Activated CD8-positive, alpha-beta T cell treated with anti-CD3 and anti-CD28 coated beads for 36 hours (primary cell): ENCODE measurements around the gene SNCAIP. TPM values are rescaled to one million over a fixed set of nuclear protein-coding genes. Genes with fewer than 3 reads are reported as not detected.

Experiments
- ATAC-seq: fragments of 200-7000 bp; cut with Tn5 transposase; one replicate; pipeline ENCODE4 v1.10.0; 2021; ENCODE audit warnings: mild to moderate bottlenecking, moderate library complexity
- CTCF ChIA-PET: fragments of 350-600 bp; sonication (Branson Sonifier 250); formaldehyde crosslinking; loops from one replicate; lab custom pipeline; 2021; ENCODE audit warnings: antibody characterized with exemption; lab: Charles Lee
- POLR2A ChIA-PET: fragments of 350-600 bp; sonication (Branson Sonifier 250); formaldehyde crosslinking; loops from one replicate; lab custom pipeline; 2021; ENCODE audit warnings: antibody characterized with exemption; lab: Charles Lee
- DNase-seq: peaks from one replicate; pipeline ENCODE4 v3.0.0-alpha.2; 2020
- H3K27ac Mint-ChIP-seq: one replicate; pipeline ENCODE4 v1.8.0; 2021; ENCODE audit warnings: mild to moderate bottlenecking, mixed read lengths
- H3K27me3 Mint-ChIP-seq: one replicate; pipeline ENCODE4 v1.8.0; 2021; ENCODE audit warnings: mixed read lengths
- H3K36me3 Mint-ChIP-seq: one replicate; pipeline ENCODE4 v1.8.0; 2021; ENCODE audit warnings: low read depth, mixed read lengths
- H3K4me1 Mint-ChIP-seq: one replicate; pipeline ENCODE4 v1.8.0; 2021; ENCODE audit warnings: low read depth, mixed read lengths
- H3K4me3 Mint-ChIP-seq: one replicate; pipeline ENCODE4 v1.8.0; 2021; ENCODE audit warnings: mild to moderate bottlenecking, moderate library complexity, mixed read lengths
- H3K9me3 Mint-ChIP-seq: one replicate; pipeline ENCODE4 v1.8.0; 2021; ENCODE audit warnings: mixed read lengths
- intact Hi-C: fragments of 100-400 bp; cut with micrococcal nuclease; formaldehyde crosslinking; loops from one replicate; pipeline ENCODE4 v1.10.0; 2022
- total RNA-seq, 2 experiments: library from RNA; stranded (reverse); gene quantifications; one replicate each; pipeline ENCODE4 v1.2.3, GENCODE V29; 2021
- TF ChIP-seq, protein P1 (sequence below): fragments of 200-600 bp; IDR thresholded peaks from one replicate; pipeline ENCODE4 v1.8.0; 2022; ENCODE audit warnings: antibody characterized with exemption, mild to moderate bottlenecking

SNCAIP gene
- total RNA-seq, 2 experiments from 2014 or later: not detected

DNA sequence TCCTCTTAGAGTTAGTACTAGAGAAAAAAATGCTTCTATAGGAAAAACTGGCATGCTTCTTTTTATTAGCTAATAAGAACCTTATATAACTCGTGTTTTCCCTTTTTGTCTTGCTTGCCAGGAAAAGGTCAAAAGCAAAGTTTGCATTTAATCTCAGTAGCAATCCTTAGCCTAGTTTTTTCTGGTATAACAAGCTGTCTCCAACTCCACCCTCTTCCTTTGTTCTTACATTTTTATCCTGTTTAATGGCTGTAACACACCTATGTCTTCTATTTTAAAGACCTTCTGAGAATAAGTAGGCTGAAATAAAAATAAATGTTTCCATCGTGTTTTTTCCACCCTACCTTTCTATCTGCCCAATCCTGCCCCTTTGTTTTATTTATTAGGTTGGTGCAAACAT lies 158.3 kb downstream of the SNCAIP start:
- intact Hi-C loops: no loop called here
- H3K9me3 Mint-ChIP-seq: no peaks in the 10 kb centered on the region
- ATAC-seq (no peak), DNase-seq (no peak)
- peaks cover 4% of the 10 kb centered on the region for H3K27me3 Mint-ChIP-seq
- no peak overlapping the region for H3K27ac Mint-ChIP-seq
- CTCF ChIA-PET: interaction anchor here (0.7 kb wide), 1 partner anchor 716 kb away, joined by 3 read pairs; no protein-coding TSS in a partner anchor
- TF ChIP-seq, protein P1, sequence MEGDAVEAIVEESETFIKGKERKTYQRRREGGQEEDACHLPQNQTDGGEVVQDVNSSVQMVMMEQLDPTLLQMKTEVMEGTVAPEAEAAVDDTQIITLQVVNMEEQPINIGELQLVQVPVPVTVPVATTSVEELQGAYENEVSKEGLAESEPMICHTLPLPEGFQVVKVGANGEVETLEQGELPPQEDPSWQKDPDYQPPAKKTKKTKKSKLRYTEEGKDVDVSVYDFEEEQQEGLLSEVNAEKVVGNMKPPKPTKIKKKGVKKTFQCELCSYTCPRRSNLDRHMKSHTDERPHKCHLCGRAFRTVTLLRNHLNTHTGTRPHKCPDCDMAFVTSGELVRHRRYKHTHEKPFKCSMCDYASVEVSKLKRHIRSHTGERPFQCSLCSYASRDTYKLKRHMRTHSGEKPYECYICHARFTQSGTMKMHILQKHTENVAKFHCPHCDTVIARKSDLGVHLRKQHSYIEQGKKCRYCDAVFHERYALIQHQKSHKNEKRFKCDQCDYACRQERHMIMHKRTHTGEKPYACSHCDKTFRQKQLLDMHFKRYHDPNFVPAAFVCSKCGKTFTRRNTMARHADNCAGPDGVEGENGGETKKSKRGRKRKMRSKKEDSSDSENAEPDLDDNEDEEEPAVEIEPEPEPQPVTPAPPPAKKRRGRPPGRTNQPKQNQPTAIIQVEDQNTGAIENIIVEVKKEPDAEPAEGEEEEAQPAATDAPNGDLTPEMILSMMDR: no peak
- H3K36me3 Mint-ChIP-seq: no peaks in the 10 kb centered on the region
- no peak overlapping the region for H3K4me3 Mint-ChIP-seq
- POLR2A ChIA-PET: no interaction called here
- no peaks in the 10 kb centered on the region for H3K4me1 Mint-ChIP-seq

GRCh38 chr5:122471031-122471751 lies 159.2 kb downstream of the SNCAIP start:
- CTCF ChIA-PET: no interaction called here
- ATAC-seq (no peak), DNase-seq (no peak)
- H3K9me3 Mint-ChIP-seq: no peaks in the 10 kb centered on the region
- H3K4me3 Mint-ChIP-seq: no peak overlapping the region
- H3K27ac Mint-ChIP-seq: no peak overlapping the region
- POLR2A ChIA-PET: no interaction called here
- intact Hi-C loops: no loop called here
- TF ChIP-seq, protein P1: no peak
- H3K27me3 Mint-ChIP-seq: peaks cover 4% of the 10 kb centered on the region
- H3K4me1 Mint-ChIP-seq: no peaks in the 10 kb centered on the region
- no peaks in the 10 kb centered on the region for H3K36me3 Mint-ChIP-seq

DNA sequence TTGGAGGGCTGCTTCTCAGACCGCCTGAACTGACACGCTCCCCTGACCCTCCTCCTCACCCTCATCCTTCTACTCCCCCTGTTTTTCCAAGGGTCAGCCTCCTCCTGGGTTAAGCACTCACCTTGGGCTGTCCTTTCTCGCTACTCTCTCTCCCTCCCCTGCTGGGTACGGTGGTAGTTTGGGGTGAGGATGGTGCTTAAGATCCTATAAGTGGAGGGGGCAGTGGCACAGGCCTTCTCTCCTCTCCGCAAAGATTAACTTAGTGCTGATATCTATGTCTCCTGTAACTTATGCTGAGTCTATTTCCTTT lies 159.7 kb downstream of the SNCAIP start:
- POLR2A ChIA-PET: no interaction called here
- no peak for DNase-seq
- CTCF ChIA-PET: no interaction called here

GRCh38 chr5:122473138-122473843 lies 161.3 kb downstream of the SNCAIP start:
- no peaks in the 10 kb centered on the region for H3K36me3 Mint-ChIP-seq
- H3K9me3 Mint-ChIP-seq: no peaks in the 10 kb centered on the region
- intact Hi-C loops: no loop called here
- TF ChIP-seq, protein P1: no peak
- DNase-seq: no peak
- H3K27ac Mint-ChIP-seq: no peak overlapping the region
- H3K4me1 Mint-ChIP-seq: no peaks in the 10 kb centered on the region
- no peak overlapping the region for H3K4me3 Mint-ChIP-seq
- POLR2A ChIA-PET: no interaction called here
- no peak for ATAC-seq
- peaks cover 4% of the 10 kb centered on the region for H3K27me3 Mint-ChIP-seq
- CTCF ChIA-PET: no interaction called here

More for the DNA sequence above, 159.7 kb downstream of the SNCAIP start:
- Mint-ChIP-seq H3K27ac (no peak overlapping the region), H3K27me3 (peaks cover 4% of the 10 kb centered on the region), H3K9me3 (no peaks in the 10 kb centered on the region), H3K36me3 (no peaks in the 10 kb centered on the region), H3K4me3 (no peak overlapping the region), H3K4me1 (no peaks in the 10 kb centered on the region)
- TF ChIP-seq, protein P1: no peak
- intact Hi-C loops: no loop called here
- no peak for ATAC-seq

DNA sequence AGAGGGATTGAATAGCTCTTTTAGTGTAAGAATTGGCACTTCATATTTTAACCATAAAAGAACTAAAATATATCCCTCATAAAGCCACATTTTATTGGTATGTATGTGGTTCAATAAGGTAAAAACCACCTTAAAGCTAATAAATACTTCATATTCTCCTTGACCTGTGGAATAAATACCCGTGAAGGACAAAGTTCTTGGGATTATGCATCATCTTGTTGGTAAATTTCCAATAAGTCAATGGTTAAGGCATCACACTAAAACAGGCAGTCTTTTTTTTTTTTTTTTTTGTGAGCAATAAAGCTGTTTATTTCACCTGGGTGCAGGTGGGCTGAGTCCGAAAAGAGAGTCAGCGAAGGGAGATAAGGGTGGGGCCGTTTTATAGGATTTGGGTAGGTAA lies 161.9 kb downstream of the SNCAIP start:
- no peak for DNase-seq
- no peak for ATAC-seq
- TF ChIP-seq, protein P1: no peak
- peaks cover 4% of the 10 kb centered on the region for H3K27me3 Mint-ChIP-seq
- POLR2A ChIA-PET: no interaction called here
- no peaks in the 10 kb centered on the region for H3K4me1 Mint-ChIP-seq
- H3K9me3 Mint-ChIP-seq: no peaks in the 10 kb centered on the region
- no peaks in the 10 kb centered on the region for H3K36me3 Mint-ChIP-seq
- intact Hi-C loops: no loop called here
- H3K27ac Mint-ChIP-seq: no peak overlapping the region
- H3K4me3 Mint-ChIP-seq: no peak overlapping the region
- CTCF ChIA-PET: no interaction called here
